Mucosa of descending colon (tissue), 3 donors: ENCODE measurements around the gene NBAS. TPM values are rescaled to one million over a fixed set of nuclear protein-coding genes. Genes with fewer than 3 reads are reported as not detected.

Experiments used
- ATAC-seq: fragments of 200-7000 bp; cut with Tn5 transposase; one replicate; pipeline ENCODE4 v1.9.1; 2020; ENCODE audit warnings: mild to moderate bottlenecking, moderate library complexity
- DNase-seq, 3 donors: peaks; one replicate each; pipeline ENCODE4 v3.0.0-alpha.2; 2020
- H3K36me3 ChIP-seq: fragments of 200-600 bp; one replicate; pipeline ENCODE4 v1.8.0; 2021; ENCODE audit warnings: low read depth, mild to moderate bottlenecking
- H3K4me1 ChIP-seq: fragments of 200-600 bp; one replicate; pipeline ENCODE4 v1.8.0; 2021; ENCODE audit warnings: low read depth, mild to moderate bottlenecking
- H3K4me3 ChIP-seq: fragments of 200-600 bp; one replicate; pipeline ENCODE4 v1.8.0; 2021; ENCODE audit warnings: mild to moderate bottlenecking
- H3K9me3 ChIP-seq: fragments of 200-600 bp; one replicate; pipeline ENCODE4 v1.8.0; 2021; ENCODE audit warnings: mild to moderate bottlenecking
- intact Hi-C, 2 donors: fragments of 100-400 bp; cut with DNase I in 1 of 2; cut with micrococcal nuclease in 1 of 2; formaldehyde crosslinking; loops; one replicate each; pipeline versions ENCODE4 v1.11.0 to v1.11.1; 2022; cut with DNase I, micrococcal nuclease
- total RNA-seq, 3 donors: library from RNA; stranded (reverse); fragmentation: NEBNext Ultra II Directional in 2 of 3; extraction: Animal tissue kit (Norgen Biotek cat#: 25700) in 2 of 3; gene quantifications; one replicate each; pipeline versions ENCODE4 v1.2.1 to v1.2.4, GENCODE V29; 2021 to 2023
- TF ChIP-seq, protein P1 (sequence below): fragments of 200-600 bp; IDR thresholded peaks from one replicate; pipeline ENCODE4 v1.8.0; 2022; ENCODE audit warnings: antibody characterized with exemption, mild to moderate bottlenecking
- donor health status: DM: no; HTN: no; CAD: no; lungs with moderate emphysema.
- donor health status: DM: no; HTN: no; CAD: no.
- donor health status: DM: no; HTN: yes; CAD: no.

The NBAS gene
- total RNA-seq, 3 donors from 2014 or later, result 25.8 to 50.2 (median 32.8) TPM

DNA sequence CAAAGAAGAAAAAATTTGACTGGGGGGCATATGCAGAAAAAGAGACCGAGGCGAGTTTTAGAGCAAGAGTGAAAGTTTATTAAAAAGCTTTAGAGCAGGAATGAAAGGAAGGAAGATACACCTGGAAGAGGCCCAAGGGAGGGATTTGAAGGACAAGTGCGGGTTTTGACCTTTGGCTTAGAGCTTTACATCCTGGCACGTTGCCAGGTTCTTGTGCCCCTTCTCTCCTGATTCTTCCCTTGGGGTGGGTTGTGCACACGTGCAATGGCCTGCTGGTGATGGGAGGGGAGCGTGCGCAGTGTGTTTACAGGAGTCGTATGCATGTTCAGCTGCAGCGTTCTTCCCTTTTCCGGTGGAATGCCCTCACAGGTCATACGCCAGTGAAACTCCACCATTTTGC, 208.8 kb downstream of the NBAS start:
- Histone ChIP-seq H3K9me3 (no peaks in the 10 kb centered on the region), H3K36me3 (no peaks in the 10 kb centered on the region), H3K4me1 (no peaks in the 10 kb centered on the region), H3K4me3 (no peak overlapping the region)
- no peak for DNase-seq
- no peak for ATAC-seq
- intact Hi-C loops, result no loop called here
- TF ChIP-seq, protein P1, sequence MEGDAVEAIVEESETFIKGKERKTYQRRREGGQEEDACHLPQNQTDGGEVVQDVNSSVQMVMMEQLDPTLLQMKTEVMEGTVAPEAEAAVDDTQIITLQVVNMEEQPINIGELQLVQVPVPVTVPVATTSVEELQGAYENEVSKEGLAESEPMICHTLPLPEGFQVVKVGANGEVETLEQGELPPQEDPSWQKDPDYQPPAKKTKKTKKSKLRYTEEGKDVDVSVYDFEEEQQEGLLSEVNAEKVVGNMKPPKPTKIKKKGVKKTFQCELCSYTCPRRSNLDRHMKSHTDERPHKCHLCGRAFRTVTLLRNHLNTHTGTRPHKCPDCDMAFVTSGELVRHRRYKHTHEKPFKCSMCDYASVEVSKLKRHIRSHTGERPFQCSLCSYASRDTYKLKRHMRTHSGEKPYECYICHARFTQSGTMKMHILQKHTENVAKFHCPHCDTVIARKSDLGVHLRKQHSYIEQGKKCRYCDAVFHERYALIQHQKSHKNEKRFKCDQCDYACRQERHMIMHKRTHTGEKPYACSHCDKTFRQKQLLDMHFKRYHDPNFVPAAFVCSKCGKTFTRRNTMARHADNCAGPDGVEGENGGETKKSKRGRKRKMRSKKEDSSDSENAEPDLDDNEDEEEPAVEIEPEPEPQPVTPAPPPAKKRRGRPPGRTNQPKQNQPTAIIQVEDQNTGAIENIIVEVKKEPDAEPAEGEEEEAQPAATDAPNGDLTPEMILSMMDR, result no peak

DNA sequence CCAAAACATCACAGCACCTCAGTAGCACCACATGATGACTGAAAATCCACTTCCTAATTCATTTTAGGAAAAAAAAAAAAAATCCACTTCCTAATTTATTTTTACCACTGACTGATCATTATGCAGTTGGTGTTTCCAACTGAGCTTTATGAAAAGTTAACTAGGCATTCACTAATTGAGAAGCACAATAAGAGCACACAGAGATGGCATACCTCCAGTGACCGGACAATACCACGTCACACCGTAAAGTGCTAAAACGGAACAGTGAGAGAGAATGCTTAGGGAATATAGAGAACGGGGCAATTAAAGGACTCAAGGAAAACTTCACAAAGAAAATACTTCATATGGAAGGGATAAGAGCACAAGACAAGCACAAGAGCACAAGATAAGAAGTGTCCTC, 212.5 kb downstream of the NBAS start:
- ATAC-seq, result no peak
- TF ChIP-seq, protein P1, result no peak
- intact Hi-C loops, result no loop called here
- Histone ChIP-seq H3K36me3 (no peaks in the 10 kb centered on the region), H3K9me3 (no peaks in the 10 kb centered on the region), H3K4me3 (no peak overlapping the region), H3K4me1 (no peaks in the 10 kb centered on the region)
- DNase-seq, result no peak

DNA sequence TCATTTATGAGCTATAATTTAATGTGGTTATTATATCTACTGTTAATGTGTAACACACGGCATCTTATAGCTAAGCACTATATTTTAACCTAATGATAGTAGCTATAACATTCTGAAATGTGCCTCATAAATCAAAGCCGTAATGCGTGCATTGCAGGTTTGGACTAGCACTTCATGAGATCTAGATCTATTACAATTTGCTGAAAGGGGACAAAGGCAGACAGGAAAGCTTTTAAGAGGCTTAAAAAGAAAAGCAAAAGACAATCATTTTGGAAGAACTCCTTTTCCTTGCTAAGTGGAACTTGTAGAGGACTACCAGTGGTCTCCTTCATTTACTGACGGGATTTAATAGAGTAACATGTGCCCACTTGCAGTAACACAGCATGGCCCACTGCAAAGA, 213.1 kb downstream of the NBAS start:
- Histone ChIP-seq H3K4me3 (no peak overlapping the region), H3K4me1 (no peaks in the 10 kb centered on the region), H3K36me3 (no peaks in the 10 kb centered on the region), H3K9me3 (no peaks in the 10 kb centered on the region)
- ATAC-seq (no peak), DNase-seq (no peak)
- intact Hi-C loops, result no loop called here
- TF ChIP-seq, protein P1, result no peak

DNA sequence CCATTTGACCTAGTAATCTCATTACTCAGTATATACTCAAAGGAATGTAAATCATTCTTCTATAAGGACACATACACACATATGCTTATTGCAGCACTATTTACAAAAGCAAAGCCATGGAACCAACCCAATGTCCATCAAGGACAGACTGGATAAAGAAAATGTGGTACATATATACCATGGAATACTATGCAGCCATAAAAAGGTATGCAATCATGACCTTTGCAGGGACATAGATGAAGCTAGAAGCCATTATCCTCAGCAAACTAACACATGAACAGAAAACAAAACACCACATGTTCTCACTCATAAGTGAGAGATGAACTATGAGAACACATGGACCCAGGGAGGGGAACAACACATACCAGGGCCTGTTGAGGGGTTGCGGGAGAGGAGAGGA, 214.5 kb downstream of the NBAS start:
- Histone ChIP-seq H3K36me3 (no peaks in the 10 kb centered on the region), H3K4me1 (no peaks in the 10 kb centered on the region), H3K9me3 (no peaks in the 10 kb centered on the region), H3K4me3 (no peak overlapping the region)
- intact Hi-C loops, result no loop called here
- no peak for ATAC-seq
- TF ChIP-seq, protein P1, result no peak
- DNase-seq, result no peak

DNA sequence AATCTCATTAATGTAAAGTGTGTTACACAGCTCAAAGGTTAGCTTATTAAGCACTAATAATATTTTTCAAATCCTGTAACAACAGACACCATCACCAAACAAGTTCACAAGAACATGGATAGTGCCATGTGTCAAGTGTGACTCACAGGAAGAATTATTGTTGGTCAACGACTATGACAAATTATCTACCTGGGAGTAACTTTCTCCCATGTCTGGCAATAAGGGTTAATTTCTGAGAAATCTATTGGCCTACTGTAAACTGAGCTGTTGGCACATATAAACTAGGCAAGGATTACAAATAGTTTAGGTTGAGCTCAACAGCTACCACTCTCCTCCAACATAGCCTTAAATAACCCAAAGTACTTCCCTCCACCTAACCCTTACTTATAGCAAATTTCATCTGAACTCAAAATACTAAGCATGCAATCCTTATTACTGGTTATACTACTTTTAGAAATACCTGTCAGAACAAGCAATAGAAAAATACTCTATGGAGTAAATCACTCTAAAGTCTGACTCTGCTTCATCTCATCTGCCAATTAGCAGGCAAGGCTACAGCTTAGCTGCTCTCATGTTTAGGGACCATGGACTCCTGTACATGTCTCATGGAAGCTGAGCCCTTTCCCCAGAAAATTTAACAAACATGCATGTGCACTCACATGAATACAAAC, 223.0 kb downstream of the NBAS start:
- TF ChIP-seq, protein P1, result no peak
- H3K4me1 ChIP-seq, result no peaks in the 10 kb centered on the region
- DNase-seq (no peak), ATAC-seq (no peak)
- no peaks in the 10 kb centered on the region for H3K9me3 ChIP-seq
- intact Hi-C loops, result no loop called here
- H3K36me3 ChIP-seq, result no peaks in the 10 kb centered on the region
- no peak overlapping the region for H3K4me3 ChIP-seq
